ENCODE measurements around the gene ARRDC5.
"Not testable (repeated sequence)": the region's sequence is repeated elsewhere in the genome, so short reads cannot be mapped to it uniquely, and the experiment has no call there.

DNA sequence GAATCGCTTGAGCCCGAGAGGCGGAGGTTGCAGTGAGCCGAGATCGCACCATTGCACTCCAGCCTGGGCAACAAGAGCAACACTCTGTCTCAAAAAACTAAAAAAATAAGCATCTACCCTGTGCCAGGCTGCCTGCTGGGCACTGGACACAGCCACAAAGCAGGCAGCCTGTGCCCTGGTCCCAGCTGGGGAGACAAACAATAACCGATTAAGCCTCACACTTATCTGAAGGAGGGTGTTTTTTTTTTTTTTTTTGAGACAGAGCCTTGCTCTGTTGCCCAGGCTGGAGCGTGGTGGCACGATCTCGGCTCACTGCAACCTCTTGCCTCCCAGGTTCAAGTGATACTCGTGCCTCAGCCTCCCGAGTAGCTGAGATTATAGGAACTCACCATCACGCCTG is 46.2 kb downstream of the ARRDC5 start:
- TF ChIP-seq CBX8 (IDR thresholded peaks at IDR 0.05; ENCODE audit: borderline replicate concordance, low read depth, low read length); JUND (IDR thresholded peaks at IDR 0.05; ENCODE audit: low read length); EP300 (IDR thresholded peaks at IDR 0.05; ENCODE audit: borderline replicate concordance in 1 of 2, low read depth in 2 of 2, low read length in 2 of 2); TBP (IDR thresholded peaks at IDR 0.05; ENCODE audit: low read depth, low read length); POLR2A (IDR thresholded peaks at IDR 0.05; ENCODE audit: control extremely low read depth in 1 of 2, low read depth in 2 of 2, low read length in 2 of 2); SRF (IDR thresholded peaks at IDR 0.05; ENCODE audit: low read depth, low read length); YY1 (IDR thresholded peaks at IDR 0.05; ENCODE audit: low read depth, low read length); EZH2 (IDR thresholded peaks at IDR 0.05; ENCODE audit: low read depth, low read length, severe bottlenecking); POLR2AphosphoS5 (IDR thresholded peaks at IDR 0.05; ENCODE audit: low read depth, low read length); SP1 (IDR thresholded peaks at IDR 0.05; ENCODE audit: low read depth, low read length); TEAD4 (IDR thresholded peaks at IDR 0.05; ENCODE audit: low read depth, low read length); BACH1 (IDR thresholded peaks at IDR 0.05; ENCODE audit: low read length); EGR1 (IDR thresholded peaks at IDR 0.05; ENCODE audit: borderline replicate concordance, low read depth, low read length): not testable (repeated sequence)
- TF ChIP-seq, protein P1, sequence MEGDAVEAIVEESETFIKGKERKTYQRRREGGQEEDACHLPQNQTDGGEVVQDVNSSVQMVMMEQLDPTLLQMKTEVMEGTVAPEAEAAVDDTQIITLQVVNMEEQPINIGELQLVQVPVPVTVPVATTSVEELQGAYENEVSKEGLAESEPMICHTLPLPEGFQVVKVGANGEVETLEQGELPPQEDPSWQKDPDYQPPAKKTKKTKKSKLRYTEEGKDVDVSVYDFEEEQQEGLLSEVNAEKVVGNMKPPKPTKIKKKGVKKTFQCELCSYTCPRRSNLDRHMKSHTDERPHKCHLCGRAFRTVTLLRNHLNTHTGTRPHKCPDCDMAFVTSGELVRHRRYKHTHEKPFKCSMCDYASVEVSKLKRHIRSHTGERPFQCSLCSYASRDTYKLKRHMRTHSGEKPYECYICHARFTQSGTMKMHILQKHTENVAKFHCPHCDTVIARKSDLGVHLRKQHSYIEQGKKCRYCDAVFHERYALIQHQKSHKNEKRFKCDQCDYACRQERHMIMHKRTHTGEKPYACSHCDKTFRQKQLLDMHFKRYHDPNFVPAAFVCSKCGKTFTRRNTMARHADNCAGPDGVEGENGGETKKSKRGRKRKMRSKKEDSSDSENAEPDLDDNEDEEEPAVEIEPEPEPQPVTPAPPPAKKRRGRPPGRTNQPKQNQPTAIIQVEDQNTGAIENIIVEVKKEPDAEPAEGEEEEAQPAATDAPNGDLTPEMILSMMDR (IDR thresholded peaks at IDR 0.05; ENCODE audit: control extremely low read depth in 1 of 3, insufficient read depth in 1 of 3, low read depth in 1 of 3, low read length in 3 of 3) = not testable (repeated sequence)

Data from H1 (cell line).